Activated gamma-delta T cell (primary cell): Measurements from ENCODE around the gene PLA2G4D.
"Not testable (repeated sequence)": the region's sequence is repeated elsewhere in the genome, so short reads cannot be mapped to it uniquely, and the experiment has no call there.

ENCODE experiments used
- DNase-seq: peaks from one replicate; lab custom pipeline; 2025; lab: John Stamatoyannopoulos, UW

Gene PLA2G4D

DNA sequence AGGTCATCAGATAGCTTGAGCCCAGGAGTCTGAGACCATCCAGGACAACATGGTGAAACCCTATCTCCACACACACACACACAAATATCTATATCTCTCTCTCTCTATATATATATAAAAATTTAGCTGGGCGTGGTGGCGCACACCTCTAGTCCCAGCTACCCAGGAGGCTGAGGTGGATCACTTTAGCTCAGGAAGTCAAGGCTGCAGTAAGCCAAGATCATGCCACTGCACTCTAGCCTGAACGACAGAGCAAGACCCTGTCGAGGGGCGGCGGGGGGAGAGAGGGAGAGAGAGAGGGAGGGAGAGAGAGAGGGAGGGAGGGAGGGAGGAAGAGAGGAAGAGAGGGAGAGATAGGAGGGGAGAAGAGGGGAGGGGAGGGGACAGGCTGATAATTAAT, 34.1 kb upstream of the PLA2G4D start:
- DNase-seq: no peak

DNA sequence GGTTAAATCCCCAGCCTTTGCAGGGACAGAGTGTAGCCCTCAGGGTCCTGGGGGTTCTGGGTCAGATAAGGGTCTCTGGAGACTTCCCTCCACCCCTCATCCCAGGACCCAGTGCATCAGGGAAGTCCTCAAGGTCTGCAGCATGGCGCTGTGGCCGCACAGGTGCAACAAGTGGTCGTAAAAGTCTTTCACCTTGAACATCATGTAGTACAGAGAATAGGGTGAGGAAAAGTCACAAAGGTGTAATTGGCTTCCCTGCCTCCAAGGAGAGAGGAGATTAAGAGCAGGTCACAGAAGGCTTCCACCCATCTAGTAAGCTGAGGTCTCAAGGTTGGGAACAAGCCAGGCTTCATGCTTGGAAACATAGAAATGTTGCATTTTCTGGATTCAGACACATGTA, 29.2 kb upstream of the PLA2G4D start:
- no peak for DNase-seq

DNA sequence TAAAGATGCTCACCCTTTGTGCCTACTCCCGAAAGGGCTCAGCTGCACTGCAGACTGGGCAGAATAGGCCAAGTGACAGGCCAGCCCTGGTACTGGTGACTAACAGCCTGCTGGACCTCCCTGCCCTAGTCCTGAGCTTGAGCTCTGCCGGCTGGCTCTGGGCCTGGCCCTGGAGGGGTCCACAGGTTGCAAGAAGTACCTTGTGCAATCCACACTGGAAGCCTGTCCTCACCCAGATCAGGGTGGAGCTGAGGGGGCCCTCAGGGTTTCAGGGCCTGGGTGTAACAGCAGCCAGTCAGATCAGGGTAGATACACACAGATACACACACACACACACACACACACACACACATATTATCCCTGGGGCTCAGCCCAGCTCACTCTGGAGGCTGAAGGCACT, 27.3 kb upstream of the PLA2G4D start:
- DNase-seq: no peak

DNA sequence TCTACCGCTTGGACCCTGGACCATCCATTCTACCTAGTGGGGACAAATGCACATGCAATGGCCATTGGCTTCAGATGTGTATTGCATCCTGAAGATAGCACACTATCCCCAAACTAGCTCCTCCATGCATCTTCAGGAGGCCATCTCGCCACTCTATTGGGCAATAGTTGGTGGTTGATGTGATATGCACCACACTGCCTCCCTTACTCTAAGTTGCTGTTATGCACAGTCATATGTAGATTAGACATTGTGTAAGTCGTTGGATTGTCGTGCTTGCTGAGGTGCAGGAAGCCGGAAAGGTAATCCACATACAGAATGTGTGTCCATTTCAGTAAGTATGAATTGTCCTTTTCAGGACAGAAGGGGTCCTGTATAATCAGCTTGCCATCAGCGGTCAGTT, 26.7 kb upstream of the PLA2G4D start:
- no peak for DNase-seq

DNA sequence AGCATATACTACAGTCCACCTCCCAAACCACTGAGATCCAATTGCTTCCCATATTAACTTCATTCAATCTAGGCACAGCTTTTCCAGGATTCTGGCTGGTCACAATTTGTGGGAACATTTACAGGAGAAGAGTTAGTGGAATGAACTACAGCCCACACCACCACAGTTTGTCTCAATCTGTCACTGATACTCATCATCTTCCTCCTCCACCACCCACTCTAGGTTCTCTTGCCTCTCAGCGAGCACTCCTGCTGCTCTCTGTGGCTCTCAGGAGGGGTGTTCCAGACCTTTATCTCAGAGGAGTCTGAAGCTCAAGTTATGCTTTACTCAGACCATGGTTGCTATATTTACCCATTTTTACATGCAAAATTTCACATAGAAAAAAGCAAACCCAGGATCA, 25.9 kb upstream of the PLA2G4D start:
- DNase-seq: no peak

DNA sequence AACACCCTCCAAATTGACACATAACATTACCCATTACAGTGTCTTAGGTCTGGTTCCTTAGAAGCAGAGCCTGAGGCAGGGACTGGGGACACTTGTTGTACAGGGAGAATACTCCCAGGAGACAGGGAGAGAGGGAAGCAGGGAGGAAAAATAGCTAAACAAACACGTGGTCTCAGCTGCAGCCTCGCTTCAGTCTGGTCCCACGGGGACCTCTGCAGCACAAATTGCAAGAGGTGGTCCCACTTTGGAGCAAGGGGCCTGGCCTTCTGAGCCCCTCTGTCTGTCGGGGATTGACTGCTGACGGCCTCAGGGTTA, 25.0 kb upstream of the PLA2G4D start:
- DNase-seq: no peak

DNA sequence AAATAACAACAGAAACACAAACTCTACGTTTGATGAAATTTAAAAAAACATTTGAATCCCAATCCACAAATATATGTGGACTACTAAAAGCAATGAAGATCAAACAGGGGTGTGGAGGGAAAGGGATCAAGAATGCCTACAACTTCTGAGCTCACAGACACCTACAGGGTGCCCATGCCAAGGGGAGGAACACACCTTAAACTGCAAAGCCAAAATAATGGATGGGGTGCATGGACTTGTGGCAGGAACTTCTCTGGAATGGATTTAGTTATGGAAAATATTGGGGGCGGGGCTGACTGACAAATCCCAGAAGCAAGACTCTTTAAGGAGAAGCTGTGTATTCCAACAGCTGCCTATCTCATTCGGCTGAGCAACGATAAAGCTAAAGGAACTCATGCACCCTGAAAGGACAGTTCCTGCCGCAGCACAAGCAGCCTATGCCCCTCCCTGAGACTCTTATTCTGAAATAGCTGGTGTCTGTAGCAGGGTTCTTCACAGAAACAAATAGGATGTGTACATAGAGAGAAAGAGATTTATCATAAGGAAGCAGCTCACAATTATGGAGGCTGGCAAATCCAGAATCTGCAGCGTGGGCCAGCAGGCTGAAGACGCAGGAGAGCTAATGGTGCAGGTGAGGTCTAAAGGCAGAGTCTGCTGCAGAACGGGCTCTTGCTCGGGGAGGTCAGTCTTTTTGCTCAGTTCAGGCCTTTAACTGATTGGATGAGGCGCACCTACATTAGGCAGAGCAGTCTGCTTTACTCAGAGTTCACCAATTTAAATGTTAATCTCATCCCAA, 24.5 kb upstream of the PLA2G4D start:
- no peak for DNase-seq

DNA sequence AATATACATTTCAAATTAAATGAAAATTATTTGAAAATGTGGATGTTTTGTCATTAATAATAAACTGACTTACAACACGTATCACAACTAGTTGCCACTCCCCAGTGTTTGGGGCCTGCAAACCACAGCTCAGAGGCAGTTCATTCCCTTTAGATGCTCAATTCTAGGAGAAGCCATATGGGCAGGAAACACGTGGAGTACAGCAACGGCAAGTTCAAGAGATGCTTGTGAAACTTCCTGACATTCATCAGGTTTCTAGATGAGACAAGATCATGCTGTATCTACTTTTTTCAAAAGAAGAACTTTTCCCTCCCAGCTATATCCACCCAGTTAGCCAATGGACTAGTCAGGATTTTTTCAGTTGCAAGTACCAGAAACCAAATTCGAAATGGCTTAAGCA, 17.6 kb upstream of the PLA2G4D start:
- no peak for DNase-seq

DNA sequence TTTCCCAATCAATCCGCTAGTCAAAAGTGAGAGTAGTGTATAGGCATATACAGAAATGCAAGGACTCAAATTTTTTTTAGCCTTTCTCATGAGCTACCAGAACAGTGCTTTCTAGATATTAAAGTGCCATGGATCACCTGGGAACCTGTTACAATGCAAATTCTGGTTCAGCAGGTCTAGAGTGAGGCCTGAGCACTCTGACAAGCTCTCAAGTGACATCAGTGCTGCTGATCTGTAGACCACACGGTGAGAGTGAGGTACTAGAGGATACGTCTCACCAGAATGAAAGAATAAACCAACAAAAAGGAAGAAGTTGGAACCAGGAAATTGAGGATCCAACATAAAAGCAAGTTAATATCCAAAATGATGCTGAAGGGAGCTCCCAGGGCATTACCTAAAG, 16.0 kb upstream of the PLA2G4D start:
- DNase-seq: no peak

DNA sequence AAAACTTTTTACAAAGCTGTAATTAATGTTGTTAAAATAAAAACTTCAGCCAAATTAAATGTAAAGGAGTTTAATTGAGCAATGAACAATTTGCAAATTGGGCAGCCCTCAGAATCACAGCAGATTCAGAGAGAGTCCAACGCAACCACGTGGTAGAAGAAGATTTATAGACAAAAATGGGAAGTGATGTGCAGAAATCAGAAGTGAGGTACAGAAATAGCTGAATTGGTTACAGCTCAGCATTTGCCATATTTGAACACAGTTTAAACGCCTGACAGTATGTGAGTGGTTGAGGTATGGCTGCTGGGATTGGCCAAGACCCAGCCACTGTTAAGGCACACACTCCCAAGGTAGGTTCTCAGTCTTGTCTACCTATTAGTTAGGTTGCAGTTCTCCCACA, 14.4 kb upstream of the PLA2G4D start:
- DNase-seq: no peak

DNA sequence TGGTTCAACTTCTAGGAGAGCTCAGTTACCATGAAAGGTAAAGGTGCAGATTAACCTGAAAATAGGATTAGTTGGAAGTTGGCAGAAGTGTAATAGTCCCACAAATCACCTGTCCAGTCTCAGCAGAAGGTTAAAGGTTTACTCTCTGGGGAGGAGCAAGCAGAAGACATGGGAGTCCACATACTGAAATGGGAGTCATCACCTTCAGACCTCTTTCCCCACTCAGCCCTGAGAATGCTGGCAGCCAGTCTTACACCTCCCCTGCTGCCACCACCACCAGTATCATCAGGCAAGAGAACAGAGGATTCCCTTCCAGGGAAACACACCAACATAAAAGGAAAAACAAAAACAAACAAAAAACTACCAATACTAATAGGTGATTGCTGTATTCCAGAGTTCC, 13.8 kb upstream of the PLA2G4D start:
- DNase-seq: no peak

DNA sequence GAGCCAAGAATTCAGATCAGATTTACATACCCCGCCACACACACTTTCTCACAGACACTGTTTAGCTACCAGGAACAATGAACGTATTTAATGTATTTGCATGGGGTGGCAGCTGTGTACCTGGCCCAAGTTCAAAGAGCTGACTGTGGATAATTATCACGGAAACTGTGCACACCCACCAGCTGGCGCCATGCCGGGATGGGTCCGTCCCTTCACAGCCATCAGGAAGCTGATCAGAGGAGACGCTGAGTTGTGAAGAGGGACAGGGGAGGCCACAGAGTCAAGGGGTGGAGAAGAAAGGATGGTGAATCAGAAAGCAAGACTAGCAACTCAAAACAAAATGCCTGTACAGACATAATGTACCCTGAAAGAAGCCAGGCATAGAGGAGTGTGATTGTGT, 13.1 kb upstream of the PLA2G4D start:
- DNase-seq: no peak

DNA sequence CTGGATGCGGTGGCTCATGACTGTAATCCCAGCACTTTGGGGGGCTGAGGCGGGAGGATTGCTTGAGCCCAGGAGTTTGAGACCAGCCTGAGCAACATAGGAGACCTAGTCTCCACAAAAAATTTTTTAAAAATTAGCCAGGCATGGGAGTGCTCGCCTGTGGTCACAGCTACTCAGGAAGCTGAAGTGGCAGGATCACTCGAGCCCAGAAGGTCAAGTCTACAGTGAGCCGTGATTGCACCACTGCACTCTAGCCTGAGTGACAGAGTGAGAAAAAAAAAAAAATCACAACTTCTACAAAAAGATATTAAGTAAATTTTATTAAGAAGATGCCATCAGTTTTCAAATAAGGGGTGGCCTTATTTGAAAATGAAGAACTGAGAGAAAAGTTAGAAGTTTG, 11.9 kb upstream of the PLA2G4D start:
- DNase-seq: no peak

DNA sequence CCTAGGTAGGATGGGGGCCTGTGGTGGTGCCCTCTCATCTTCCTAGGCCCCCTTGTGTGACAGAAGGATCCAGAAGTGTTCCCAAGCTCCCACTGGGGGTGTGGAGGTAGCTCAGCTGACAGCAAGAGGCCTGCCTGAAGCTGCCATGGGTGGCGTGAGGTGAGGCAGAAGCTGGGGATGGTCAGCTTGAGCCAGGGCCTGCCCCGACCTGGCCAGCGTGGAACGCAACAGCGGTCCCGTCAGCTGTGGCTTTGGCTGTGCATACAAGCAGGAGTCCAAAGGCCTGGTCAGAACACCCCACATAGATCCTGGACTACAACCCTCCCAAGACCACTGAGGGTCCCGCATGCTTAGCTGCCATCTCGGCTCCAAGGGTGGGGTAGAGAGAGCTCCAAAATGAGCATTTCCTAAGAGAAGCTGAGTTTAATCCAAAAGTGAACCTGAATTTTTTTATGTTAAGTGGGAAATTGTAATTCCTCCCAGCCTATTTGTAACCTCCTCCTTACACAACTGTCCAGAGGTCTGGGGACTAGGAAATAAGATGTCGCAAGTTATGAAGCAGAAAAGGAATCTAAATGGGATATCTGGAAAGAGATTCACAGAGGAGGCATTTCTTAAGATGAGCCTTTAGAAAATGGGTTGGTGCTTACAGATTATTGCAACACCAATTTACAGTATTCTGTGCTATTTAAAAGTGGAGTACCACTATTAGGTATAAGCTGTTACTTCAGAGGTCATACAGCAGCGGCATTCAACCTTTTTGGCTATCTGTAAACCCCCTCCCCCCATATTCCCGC, 9.9 kb upstream of the PLA2G4D start:
- DNase-seq: no peak

DNA sequence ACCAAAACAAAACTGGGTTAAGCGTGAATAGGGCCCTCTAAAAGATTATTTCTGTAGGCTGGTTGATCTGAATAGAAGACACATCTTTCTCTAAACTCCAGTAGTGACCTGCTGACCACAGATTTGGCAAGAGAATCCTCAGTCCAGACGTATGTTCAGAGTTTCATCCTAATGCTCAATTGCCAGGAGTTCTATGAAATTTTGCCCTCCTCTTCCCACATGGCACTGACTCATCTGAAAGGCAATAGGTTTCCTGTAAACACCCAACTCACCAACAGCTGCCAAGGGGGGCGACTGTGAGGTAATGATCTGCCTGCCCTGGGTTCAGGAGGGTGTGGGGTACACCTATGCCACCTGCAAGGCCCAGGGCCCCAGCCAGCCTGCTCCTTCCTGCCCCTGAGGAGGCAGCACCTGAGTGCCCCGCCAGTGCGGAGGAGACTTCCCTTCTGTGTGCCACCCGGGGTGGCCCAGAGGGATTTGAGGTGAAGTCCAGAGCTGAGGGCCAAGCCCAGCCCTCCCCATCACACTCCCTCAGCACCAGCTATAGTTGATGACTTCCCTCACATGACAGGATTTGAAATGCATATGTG, 8.4 kb upstream of the PLA2G4D start:
- no peak for DNase-seq

DNA sequence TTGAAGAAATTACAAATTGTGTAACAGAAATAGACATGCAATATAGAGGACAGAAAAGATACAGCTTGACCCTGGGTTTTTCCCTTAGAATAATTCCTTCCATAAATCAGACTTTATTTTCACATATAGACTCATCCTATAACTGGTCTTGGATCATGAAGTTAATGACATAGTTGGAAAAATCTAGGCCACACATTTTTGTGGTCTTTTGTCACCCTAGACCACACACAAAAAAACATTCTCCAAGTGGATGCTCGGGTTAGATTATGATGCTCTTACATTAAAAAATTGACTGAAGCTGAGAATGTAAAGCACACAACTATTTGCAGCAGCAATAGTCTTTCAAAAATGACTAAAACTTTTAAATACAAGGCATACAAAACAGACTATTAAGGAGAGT, 7.5 kb upstream of the PLA2G4D start:
- DNase-seq: no peak

DNA sequence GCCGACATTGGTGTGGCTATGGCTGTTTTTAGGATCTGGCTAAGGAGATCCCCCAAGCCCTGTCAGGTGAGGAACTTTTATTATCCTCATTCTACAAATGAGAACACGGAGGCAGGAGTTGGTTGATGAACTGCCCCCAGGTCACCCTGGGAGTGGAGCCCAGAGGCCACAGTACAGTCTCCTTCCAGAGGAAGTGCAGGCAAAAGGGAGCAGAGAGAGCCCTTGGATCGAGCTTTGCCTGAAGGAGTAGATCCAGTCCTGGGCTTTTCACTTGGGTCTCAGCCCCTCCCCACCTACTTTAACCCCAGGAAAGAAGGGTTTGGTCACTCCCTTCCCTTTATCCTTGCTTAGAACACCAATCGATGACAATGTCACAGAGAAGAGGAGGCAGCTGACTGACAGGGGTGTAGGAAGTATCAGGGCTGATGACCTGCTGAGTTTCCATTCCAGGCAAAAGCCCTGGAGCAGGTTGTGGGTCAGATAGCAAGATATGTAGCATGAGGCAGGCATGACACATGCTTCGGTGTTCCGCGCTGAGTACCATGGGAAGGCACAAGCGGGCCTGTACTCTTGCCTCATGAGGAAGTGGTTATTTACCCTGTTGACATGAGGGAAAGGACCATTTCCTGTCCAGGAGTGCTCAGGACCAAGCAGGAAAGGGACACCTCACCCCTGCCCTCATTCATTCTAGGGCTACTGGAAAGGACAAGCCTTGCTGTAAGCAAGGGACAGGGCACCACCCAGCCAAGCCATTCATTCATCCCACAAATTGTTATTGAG, 5.8 kb upstream of the PLA2G4D start:
- DNase-seq: no peak

DNA sequence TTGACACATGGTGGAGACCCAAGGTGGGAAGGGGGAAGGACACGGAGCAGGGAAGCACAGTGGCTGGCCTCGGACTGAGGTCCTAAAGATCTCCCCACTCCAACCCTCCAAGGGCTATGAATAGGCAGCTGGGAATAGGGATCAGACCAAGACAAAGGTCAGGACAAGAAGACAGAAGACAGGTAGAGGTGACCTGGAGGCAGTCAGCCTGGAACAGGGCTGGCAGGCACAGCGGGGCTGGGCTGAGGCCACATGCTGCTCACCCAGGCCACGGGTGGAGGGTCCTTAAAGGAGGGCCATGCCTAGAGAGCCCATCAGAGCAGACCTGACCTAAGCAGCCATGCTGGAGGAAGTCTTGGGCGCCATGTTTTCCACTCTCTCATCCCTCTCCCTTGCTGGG, 2.7 kb upstream of the PLA2G4D start:
- no peak for DNase-seq

DNA sequence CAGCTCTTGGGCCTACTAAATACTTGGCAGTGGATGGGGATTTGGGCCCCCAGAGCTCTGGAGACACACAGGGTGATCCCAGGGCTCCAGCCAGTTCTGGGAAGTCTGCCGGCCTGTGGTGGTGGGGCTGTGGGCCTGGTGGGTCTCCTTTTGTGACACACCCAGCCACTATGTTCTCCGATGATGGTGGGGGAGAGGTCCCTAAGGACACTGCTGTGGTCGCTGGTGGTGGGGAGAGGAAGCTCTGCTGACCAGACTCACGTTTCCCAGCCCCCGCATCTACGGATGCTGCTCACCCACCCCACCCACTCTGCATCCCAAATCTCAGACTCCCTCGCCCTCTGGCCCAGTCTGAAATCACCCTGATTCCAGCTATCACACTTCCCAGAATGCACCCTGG, 396 bp downstream of the PLA2G4D start:
- DNase-seq: no peak

DNA sequence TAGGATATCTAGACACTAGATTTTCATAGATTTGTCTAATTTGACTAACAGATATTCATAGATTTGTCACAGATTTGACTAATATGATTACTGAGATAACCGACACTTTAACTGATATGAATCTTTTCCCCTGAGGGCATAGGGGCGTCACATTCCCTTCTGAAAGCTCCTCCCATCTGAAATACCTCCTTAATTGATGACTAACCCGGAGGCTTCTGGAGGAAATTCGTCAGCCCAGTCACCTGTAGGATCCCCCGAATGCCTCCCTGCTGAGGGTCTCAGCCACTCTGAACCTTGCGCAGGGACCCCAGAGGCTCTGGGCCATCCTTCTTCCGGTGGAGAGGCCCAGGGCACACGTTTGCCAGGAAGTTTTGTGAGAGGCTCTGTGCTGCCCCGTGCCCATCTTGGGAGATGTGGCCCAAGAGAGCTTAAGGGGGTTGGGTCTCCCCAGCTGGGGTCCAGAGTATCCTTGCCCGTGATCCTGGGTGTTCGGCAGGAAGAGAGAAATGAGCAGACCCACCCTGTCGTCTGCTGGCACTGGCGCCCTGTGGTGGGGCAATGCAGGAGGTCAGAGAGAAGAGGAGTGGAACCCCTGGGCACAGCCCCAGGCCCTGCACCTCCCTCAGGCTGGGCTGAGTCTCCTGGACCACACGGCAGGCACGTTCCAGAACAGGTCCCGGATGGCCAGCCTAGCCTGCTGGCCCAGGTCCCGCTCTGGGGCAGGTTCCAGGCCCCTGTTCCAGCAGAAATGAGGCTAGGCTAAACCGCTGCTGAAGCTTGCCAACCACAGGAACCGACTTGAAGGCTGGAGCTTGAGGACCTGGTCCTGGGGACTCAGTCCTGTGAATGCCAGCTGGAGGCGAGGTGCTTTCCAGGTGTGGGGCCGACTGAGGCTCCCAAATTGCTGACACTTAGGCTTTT, 1.7 kb downstream of the PLA2G4D start:
- DNase-seq: no peak

DNA sequence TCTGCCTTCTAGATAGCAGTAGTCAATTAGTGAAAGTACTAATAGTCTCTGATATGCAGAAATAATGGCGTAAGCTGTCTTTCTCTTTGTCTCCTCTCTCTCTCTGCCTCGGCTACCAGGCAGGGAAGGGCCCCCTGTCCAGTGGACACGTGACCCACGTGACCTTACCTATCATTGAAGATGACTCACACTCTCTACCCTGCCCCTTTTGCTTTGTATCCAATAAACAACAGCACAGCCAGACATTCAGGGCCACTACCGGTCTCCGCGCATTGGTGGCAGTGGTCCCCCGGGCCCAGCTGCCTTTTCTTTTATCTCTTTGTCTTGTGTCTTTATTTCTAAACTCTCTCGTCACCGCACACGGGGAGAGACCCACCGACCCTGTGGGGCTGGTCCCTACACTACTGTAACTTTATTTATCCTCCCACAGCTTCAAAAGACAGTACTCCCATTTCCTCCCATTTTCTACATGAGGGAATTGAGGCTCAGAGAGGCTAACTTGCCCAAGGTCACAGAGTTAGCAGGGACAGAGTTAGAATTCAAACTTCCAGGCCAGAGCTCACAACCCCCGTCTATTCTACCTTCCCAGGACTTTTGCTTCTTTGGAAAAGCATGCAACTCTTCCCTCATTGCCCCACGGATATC, 2.5 kb downstream of the PLA2G4D start:
- not testable (repeated sequence) for DNase-seq
